Activated CD8-positive, alpha-beta memory T cell treated with anti-CD3 and anti-CD28 coated beads for 48 hours (primary cell): ENCODE measurements around the gene SLC5A6.
"Not testable (repeated sequence)": the region's sequence is repeated elsewhere in the genome, so short reads cannot be mapped to it uniquely, and the experiment has no call there.

ENCODE experiments used
- DNase-seq, 3 experiments: peaks; one replicate each; pipeline ENCODE4 v3.0.0-alpha.2; 2020; ENCODE audit warnings: low read depth in 2 of 3, low spot score in 2 of 3

Gene SLC5A6

DNA sequence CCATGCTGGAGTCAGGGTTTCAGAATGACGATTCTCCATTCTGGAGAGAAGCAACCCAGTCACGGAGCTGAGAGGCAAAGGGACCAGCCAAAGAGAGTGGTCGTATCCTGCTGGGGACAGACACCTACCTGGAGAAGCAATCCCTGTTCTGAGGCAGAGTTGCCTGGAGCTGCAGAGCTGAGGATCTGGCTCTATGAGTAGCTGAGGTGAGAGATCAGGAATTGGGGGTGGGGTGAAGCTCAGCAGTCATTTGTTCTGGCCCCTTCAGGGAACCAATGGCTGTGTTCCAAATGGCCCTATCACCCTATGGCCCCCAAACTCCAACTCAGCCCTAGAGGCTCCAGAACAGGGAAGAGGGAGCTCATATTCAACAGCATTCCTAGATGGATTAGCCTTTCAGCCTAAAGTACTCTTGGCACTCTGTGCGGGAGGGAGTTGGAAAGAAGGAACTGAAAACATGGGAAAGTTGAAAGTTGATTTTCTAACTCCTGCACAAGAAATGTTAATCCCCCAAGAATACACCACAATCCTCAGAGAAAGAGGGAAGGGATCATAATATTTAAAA is 3.5 kb downstream of the SLC5A6 start:
- no peak for DNase-seq

GRCh38 chr2:27206346-27206745 is 5.7 kb downstream of the SLC5A6 start:
- DNase-seq = no peak

DNA sequence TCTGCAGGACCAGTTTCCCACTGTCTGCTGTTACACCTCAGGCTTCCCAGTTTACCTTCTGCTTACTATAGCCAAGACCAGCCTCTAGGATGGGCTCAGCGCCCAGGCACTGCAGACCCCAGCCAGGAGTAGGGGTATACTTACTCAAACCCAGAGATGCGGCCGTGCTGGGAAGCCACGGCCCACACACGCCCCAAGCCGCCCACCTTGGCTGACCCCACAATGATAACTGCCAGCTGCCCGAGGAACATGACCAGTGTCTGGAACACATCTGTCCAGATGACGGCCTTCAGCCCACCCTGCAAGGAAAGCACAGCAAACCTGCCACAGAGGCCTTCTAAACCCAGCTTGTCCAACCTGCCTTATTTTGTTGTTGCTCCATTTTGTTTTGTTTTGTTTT is 6.9 kb downstream of the SLC5A6 start:
- no peak for DNase-seq

GRCh38 chr2:27204566-27204965 is 7.5 kb downstream of the SLC5A6 start:
- DNase-seq = no peak

GRCh38 chr2:27203741-27204140 is 8.3 kb downstream of the SLC5A6 start:
- no peak for DNase-seq

- DNase-seq = no peak
Measured at GRCh38 chr2:27202854-27203253, 9.2 kb downstream of the SLC5A6 start.

- no peak for DNase-seq
Measured at GRCh38 chr2:27201675-27202074, 10.4 kb downstream of the SLC5A6 start.

DNA sequence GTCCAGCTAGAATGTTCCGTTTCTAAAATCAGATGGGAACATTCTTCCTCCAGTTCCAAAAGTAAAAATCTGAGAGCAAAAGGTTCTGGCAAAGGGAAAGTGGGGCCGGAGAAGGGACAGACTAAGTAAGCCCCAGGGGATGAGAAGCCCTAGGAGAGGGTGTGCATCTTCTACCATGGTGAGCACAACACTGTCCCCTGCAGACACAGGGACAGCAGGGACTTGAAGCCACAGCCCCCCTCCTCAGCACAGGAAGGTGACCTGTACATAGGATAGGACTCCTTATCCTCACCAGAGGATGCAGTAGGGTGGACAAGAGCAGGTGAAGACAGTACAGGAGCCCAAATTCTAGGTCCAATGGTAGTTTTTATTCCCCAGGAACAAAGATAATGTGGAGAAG is 12.8 kb downstream of the SLC5A6 start:
- DNase-seq = no peak

DNA sequence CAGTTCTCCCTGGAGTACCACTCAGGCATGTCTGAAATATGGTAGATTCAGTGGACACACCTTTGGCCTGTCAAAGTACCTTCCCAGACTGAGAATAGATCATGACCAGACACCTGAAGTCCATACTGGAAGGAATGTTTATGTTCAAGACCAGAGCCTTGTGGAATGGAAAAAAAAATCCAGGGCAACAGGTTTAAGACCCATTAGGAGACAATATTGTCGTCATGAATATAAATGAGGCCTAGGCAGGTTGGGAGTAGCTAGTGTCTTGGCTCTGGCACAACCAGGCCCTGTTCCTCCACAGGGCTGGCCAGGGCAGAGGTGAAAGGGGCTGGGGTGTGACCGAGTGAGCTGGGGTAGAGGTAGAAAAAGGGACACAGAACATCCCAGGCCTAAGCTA is 13.4 kb downstream of the SLC5A6 start:
- no peak for DNase-seq

- DNase-seq = not testable (repeated sequence)
Measured at GRCh38 chr2:27198068-27198467, 14.0 kb downstream of the SLC5A6 start.

- DNase-seq = not testable (repeated sequence)
Measured at GRCh38 chr2:27195799-27196198, 16.3 kb downstream of the SLC5A6 start.

DNA sequence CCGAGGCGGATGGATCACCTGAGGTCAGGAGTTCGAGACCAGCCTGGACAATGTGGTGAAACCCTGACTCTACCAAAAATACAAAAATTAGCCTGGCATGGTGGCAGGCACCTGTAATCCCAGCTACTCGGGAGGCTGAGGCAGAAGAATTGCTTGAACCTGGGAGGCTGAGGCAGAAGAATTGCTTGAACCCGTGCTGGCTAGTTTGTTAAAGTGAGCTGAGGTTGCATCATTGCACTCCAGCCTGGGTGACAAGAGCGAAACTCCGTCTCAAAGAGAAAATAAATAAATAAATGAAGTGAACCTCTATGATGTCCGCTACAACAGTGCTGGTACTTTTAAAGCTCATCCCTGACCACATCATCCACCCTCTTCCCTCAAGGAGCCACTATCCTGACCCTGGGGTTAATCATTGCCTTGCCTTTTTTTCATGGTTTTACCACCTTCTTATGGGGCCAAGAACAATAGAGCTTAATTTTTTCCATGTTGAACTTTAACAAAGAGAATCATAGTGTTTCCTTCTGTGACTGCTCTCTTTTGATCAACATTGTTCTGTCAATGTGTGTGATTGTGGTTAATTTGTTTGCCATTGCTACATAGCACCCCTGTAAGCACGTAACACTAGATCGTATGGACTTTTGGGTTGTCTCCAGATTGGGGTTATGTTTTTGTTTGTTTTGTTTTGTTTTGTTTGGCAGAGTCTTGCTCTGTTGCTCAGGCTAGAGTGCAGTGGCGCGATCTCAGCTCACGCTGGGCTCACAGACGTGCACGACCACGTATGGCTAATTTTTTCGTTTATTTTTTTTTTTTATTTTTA is 17.3 kb downstream of the SLC5A6 start:
- DNase-seq = no peak

DNA sequence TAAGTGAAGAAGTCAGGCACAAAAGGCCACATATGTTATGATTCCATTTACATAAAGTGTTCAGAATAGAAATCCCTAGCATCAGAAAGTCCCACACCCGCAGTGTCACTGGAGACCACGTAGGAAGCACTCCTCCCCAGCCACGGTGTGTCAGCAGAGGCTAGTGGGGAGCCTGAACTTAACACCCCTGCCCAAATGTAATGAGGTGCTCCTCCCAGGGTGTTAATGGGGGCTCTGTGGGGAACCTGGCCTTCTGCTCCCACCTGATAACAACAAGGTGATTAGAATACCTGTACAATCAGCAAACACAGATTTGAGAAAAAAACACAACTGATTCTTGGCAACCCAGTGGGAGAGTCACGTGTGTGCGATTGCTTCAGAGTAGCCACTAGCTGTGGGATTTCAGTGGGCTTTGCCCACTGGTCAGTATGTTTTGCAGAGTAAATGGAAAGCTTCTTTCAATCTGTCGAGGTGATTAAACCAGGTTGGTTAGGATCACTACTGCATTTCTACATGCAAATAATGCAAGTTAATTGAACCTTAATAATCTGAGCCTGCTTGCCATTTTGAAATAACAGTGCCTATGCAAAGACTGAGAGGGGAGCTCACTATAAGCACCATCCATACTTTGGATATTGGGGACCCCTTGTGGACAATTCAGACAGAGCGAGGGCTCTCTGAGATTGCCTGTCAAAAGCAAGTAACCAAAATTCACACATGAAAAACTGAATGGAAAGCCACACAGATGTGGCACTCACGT is 20.8 kb downstream of the SLC5A6 start:
- no peak for DNase-seq

- no peak for DNase-seq
Measured at GRCh38 chr2:27189989-27190388, 22.1 kb downstream of the SLC5A6 start.

DNA sequence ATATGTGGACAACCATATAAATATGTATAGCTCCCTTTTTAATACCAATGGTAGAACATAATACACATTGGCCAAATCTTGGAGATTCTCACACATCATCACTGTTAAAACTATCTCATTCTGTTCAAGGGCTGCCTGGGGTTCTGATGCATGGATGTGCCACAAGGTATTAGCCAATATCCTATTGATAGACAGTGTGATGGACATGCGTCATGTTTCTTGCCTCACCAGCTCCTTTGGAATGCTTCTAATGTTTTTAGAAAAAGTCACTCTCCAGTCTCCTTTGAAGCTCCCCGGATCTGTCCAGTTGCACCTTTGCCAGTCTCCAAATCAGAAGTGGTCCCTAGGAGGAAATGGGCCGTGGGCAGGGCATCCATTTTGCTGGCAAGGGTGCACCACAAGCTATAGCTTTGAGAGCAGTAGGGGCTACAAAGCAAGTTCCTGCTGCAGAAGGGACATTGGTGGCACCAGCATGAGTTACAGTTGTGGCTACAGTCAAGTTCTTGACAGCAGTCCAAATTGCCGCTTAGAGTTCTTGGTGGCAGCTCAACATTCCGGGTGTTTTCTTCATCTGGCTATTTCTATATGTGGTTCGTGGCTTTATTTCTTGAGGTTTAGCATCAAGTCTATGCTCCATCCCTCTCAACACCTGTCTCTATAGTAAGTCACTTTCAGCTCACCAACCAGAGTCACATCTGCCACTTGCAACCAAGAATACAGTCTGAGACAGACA is 25.3 kb downstream of the SLC5A6 start:
- no peak for DNase-seq

DNA sequence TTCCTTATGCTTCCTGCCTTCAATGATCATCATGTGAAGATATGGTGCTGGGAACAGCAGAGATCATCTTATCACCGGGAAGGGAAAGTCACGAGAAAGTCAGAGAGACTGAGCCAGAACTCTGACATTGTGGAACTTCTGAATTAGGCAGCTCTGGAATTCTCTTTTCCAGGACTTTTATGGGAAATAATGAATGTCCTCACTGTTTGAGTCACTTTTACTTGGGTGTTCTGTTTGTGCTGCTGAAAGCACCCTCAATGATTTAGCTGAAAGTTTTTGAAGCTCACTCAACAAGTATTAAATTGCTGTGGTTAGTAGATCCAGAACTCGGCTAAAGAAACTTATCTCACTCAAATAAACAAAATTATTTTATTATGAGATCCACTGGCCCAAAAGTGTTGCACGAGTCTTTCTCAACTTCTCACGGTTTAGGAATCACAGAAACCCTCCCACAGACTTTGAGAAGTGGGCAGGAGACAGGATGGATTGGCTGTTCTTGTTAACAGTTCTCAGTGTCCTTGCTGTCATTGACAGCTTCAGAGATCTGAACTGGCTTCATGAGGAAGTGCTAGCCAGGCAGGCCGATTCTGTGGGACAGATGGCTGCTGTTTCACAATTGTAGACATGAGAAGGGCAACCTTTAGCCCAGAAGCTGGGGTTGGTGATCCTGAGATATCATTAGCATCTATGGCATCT is 26.6 kb downstream of the SLC5A6 start:
- DNase-seq = no peak

DNA sequence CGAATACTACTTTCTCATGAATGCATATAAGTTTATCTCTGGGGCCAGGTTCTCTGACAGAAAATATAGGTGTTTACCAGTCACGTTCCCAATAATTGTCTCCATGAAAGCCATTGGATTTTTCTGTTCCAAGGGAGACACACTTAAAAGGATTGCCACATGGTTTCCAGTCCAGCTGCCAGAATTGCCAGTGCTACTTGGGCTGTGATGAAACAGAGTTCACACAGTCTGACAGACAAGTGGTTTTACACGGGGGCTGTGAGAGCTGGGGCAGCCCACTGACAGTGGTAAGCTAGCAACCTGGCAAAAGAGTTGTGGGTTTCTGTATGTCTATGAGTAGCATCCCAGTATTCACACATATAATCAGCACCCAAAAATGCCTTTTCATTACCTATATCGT is 28.0 kb downstream of the SLC5A6 start:
- DNase-seq = no peak

DNA sequence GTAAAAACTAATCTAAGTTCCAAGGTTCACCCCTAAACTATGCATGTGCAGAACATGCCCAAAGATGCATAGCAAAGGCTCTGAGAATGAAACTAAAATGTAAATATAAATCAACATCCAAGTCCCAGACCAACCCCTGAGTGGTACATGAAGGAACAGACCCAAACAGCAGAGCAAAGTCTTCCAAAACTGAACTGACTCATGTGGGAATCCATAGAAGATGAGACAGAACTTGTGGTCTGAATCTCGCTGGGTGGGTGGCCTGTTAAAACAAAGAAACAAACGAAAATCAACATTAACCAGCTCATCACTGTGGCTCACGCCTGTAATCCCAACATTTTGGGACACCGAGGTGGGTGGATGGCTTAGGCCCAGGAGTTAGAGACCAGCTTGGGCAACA is 29.7 kb downstream of the SLC5A6 start:
- no peak for DNase-seq

DNA sequence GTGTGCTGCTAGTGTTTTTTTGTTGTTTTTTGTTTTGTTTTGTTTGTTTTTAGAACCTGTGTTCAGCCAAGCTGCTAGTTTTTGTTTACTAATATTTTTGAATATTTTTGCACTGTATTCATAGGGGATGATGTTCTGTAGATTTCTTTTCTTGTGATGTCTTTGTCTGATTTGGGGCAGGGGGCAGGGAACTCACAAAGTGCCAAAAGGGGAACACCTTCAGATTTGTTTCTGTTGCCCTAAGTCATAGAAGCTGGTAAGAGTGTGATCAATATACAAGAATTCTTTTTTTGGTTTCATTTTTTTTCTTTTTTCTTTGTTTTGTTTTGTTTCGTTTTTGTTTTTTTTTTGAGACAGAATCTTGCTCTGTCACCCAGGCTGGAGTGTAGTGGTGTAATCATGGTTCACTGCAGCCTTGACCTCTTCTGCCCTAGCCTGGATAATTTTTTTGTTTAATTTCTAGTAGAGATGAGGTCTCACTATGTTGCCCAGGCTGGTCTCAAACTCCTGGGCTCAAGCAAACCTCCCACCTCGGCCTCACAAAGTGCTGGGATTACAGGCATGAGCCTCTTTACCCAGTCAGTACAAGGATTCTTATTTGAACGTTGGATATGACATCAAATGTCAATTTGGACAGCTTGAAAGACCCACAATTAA is 32.6 kb downstream of the SLC5A6 start:
- no peak for DNase-seq

DNA sequence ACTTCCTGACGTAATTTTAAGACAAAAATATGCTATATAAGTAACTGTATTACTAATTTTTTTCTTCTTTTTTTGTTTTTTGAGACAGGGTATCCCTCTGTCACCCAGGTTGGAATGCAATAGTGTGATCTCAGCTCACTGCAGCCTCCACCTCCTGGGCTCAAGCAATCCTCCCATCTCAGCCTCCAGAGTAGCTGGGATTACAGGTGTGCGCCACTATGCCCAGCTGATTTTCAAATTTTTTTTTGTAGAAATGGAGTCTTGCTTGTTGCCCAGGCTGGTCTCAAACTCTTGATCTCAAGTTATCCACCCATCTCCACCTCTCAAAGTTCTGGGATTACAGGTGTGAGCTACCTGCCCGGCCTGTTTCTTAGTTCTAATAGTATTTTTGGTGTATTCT is 33.6 kb downstream of the SLC5A6 start:
- no peak for DNase-seq
